ENCODE measurements around the gene RYK. TPM values are rescaled to one million over a fixed set of nuclear protein-coding genes. Genes with fewer than 3 reads are reported as not detected.

RYK gene
- total and polyA plus RNA-seq, 2 donors (not counting 1 experiment from before 2014, with no cell fraction given) = 60.6 to 112 TPM

- DNase-seq (ENCODE audit: low read depth in 2 of 2) = no peak
- TF ChIP-seq, protein P1, sequence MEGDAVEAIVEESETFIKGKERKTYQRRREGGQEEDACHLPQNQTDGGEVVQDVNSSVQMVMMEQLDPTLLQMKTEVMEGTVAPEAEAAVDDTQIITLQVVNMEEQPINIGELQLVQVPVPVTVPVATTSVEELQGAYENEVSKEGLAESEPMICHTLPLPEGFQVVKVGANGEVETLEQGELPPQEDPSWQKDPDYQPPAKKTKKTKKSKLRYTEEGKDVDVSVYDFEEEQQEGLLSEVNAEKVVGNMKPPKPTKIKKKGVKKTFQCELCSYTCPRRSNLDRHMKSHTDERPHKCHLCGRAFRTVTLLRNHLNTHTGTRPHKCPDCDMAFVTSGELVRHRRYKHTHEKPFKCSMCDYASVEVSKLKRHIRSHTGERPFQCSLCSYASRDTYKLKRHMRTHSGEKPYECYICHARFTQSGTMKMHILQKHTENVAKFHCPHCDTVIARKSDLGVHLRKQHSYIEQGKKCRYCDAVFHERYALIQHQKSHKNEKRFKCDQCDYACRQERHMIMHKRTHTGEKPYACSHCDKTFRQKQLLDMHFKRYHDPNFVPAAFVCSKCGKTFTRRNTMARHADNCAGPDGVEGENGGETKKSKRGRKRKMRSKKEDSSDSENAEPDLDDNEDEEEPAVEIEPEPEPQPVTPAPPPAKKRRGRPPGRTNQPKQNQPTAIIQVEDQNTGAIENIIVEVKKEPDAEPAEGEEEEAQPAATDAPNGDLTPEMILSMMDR (conservative IDR thresholded peaks at IDR 0.05 in 1 of 2, IDR thresholded peaks at IDR 0.05 in 1 of 2; ENCODE audit: low read depth in 1 of 2, low read length in 2 of 2) = no peak
- no peak for TF ChIP-seq EZH2 (IDR thresholded peaks at IDR 0.05; ENCODE audit: low read length, missing control alignments)
- no peak overlapping the region for H3K9ac ChIP-seq (ENCODE audit: insufficient read depth, low read length)
- H3K79me2 ChIP-seq (ENCODE audit: control insufficient read depth, insufficient read depth, low read length) = peaks cover 82% of the 10 kb centered on the region
- no peaks in the 10 kb centered on the region for H3K27me3 ChIP-seq (ENCODE audit: control insufficient read depth, insufficient read depth, low read length)
- H4K20me1 ChIP-seq (ENCODE audit: control insufficient read depth, extremely low read depth, insufficient read depth, low read length) = peaks cover 2% of the 10 kb centered on the region
- no peaks in the 10 kb centered on the region for H3K36me3 ChIP-seq (ENCODE audit: control insufficient read depth, insufficient read depth, low read length)
- H3K4me3 ChIP-seq (replicated peaks in 1 of 4; ENCODE audit: control extremely low read depth in 1 of 4, insufficient read depth in 1 of 4, low read depth in 3 of 4, low read length in 4 of 4) = no peak overlapping the region
- peaks cover 5% of the 10 kb centered on the region for H3K4me1 ChIP-seq (ENCODE audit: control insufficient read depth, extremely low read depth, insufficient read depth, low read length)
- H2AFZ ChIP-seq (ENCODE audit: low read length) = no peak overlapping the region
- no peak overlapping the region for H3K27ac ChIP-seq (ENCODE audit: insufficient read depth, low read length)
- H3K9me3 ChIP-seq (ENCODE audit: control insufficient read depth, insufficient read depth, low read depth, low read length) = no peaks in the 10 kb centered on the region
- no peak overlapping the region for H3K4me2 ChIP-seq (ENCODE audit: extremely low read depth, insufficient read depth, low read length)
These were observed 17.7 kb downstream of the RYK start for GRCh38 chr3:134232951-134233350.

GRCh38 chr3:134232151-134232550, 18.5 kb downstream of the RYK start:
- no peak for TF ChIP-seq EZH2 (IDR thresholded peaks at IDR 0.05; ENCODE audit: low read length, missing control alignments)
- TF ChIP-seq, protein P1 (conservative IDR thresholded peaks at IDR 0.05 in 1 of 2, IDR thresholded peaks at IDR 0.05 in 1 of 2; ENCODE audit: low read depth in 1 of 2, low read length in 2 of 2) = no peak
- Histone ChIP-seq H3K4me2 (ENCODE audit: extremely low read depth, insufficient read depth, low read length) (no peak overlapping the region), H3K27me3 (ENCODE audit: control insufficient read depth, insufficient read depth, low read length) (no peaks in the 10 kb centered on the region), H3K36me3 (ENCODE audit: control insufficient read depth, insufficient read depth, low read length) (no peaks in the 10 kb centered on the region), H3K4me1 (ENCODE audit: control insufficient read depth, extremely low read depth, insufficient read depth, low read length) (no peaks in the 10 kb centered on the region), H3K27ac (ENCODE audit: insufficient read depth, low read length) (no peak overlapping the region), H3K9ac (ENCODE audit: insufficient read depth, low read length) (no peak overlapping the region), H4K20me1 (ENCODE audit: control insufficient read depth, extremely low read depth, insufficient read depth, low read length) (peaks cover 2% of the 10 kb centered on the region), H3K79me2 (ENCODE audit: control insufficient read depth, insufficient read depth, low read length) (peaks cover 77% of the 10 kb centered on the region), H3K9me3 (ENCODE audit: control insufficient read depth, insufficient read depth, low read depth, low read length) (no peaks in the 10 kb centered on the region), H2AFZ (ENCODE audit: low read length) (no peak overlapping the region), H3K4me3 (replicated peaks in 1 of 4; ENCODE audit: control extremely low read depth in 1 of 4, insufficient read depth in 1 of 4, low read depth in 3 of 4, low read length in 4 of 4) (no peak overlapping the region)
- peak; percentile 31 to 44 for DNase-seq (ENCODE audit: low read depth in 2 of 2)

DNA sequence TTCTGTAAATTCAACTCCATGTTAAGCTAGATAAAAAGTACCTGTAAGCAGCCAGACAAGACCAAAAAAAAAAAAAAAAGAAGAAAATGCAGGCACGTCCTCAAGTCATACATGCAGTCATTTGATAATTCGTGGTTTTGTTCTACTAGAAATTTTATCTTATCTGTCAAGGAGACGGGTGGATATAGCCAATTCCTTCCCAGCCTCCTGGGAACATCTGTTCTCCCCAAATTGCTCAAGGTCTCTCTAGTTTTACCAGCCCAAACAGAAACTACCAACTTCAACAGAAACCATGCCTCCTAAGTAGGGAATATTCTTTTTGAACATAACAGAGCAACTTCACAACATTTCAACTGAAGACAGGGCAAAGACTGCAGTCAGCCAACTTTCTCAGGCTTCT, 19.5 kb downstream of the RYK start:
- no peak overlapping the region for H3K27ac ChIP-seq (ENCODE audit: insufficient read depth, low read length)
- no peaks in the 10 kb centered on the region for H3K4me1 ChIP-seq (ENCODE audit: control insufficient read depth, extremely low read depth, insufficient read depth, low read length)
- peaks cover 78% of the 10 kb centered on the region for H3K79me2 ChIP-seq (ENCODE audit: control insufficient read depth, insufficient read depth, low read length)
- no peak overlapping the region for H3K4me3 ChIP-seq (replicated peaks in 1 of 4; ENCODE audit: control extremely low read depth in 1 of 4, insufficient read depth in 1 of 4, low read depth in 3 of 4, low read length in 4 of 4)
- no peaks in the 10 kb centered on the region for H3K36me3 ChIP-seq (ENCODE audit: control insufficient read depth, insufficient read depth, low read length)
- no peak overlapping the region for H3K4me2 ChIP-seq (ENCODE audit: extremely low read depth, insufficient read depth, low read length)
- H3K9me3 ChIP-seq (ENCODE audit: control insufficient read depth, insufficient read depth, low read depth, low read length) = no peaks in the 10 kb centered on the region
- H3K9ac ChIP-seq (ENCODE audit: insufficient read depth, low read length) = no peak overlapping the region
- DNase-seq (ENCODE audit: low read depth in 2 of 2) = peak; percentile 37 to 42
- H3K27me3 ChIP-seq (ENCODE audit: control insufficient read depth, insufficient read depth, low read length) = no peaks in the 10 kb centered on the region
- H4K20me1 ChIP-seq (ENCODE audit: control insufficient read depth, extremely low read depth, insufficient read depth, low read length) = peaks cover 2% of the 10 kb centered on the region
- TF ChIP-seq, protein P1 (conservative IDR thresholded peaks at IDR 0.05 in 1 of 2, IDR thresholded peaks at IDR 0.05 in 1 of 2; ENCODE audit: low read depth in 1 of 2, low read length in 2 of 2) = no peak
- TF ChIP-seq EZH2 (IDR thresholded peaks at IDR 0.05; ENCODE audit: low read length, missing control alignments) = no peak
- no peak overlapping the region for H2AFZ ChIP-seq (ENCODE audit: low read length)
